ENCODE measurements around the gene CCM2L. TPM values are rescaled to one million over a fixed set of nuclear protein-coding genes. Genes with fewer than 3 reads are reported as not detected.

CCM2L gene
- total and polyA plus RNA-seq, 2 experiments from 2014 or later = 4.9 to 13.3 TPM

GRCh38 chr20:32075534-32075933, 65.3 kb downstream of the CCM2L start (continued):
- TF ChIP-seq ZNF462 (CRISPR knock-in tag; IDR thresholded peaks at IDR 0.05) (no peak), JUNB (IDR thresholded peaks at IDR 0.05; ENCODE audit: unreplicated experiment) (no peak)

- H3K36me3 Mint-ChIP-seq (ENCODE audit: low read depth) = no peaks in the 10 kb centered on the region
- H3K9me3 Mint-ChIP-seq = no peaks in the 10 kb centered on the region
- Histone ChIP-seq H3K79me2 (replicated peaks; ENCODE audit: insufficient read depth) (no peaks in the 10 kb centered on the region), H3K4me3 (no peak overlapping the region), H3K36me3 (ENCODE audit: insufficient read depth) (no peaks in the 10 kb centered on the region), H3K27me3 (ENCODE audit: insufficient read depth) (no peaks in the 10 kb centered on the region), H3F3A (replicated peaks; ENCODE audit: low read depth) (no peaks in the 10 kb centered on the region), H4K20me1 (replicated peaks; ENCODE audit: insufficient read depth) (no peaks in the 10 kb centered on the region), H2AFZ (no peak overlapping the region), H3K4me2 (no peak overlapping the region), H3K27ac (ENCODE audit: low read depth) (no peak overlapping the region), H3K9me2 (ENCODE audit: insufficient read depth) (0 out of 2 replicates have a peak, but pooled peaks cover 4% of the 10 kb centered on the region), H3K4me1 (ENCODE audit: insufficient read depth) (no peaks in the 10 kb centered on the region)
- no peak overlapping the region for H3K4me3 Mint-ChIP-seq
- H3K27me3 Mint-ChIP-seq (ENCODE audit: insufficient read depth, low read depth, poor library complexity) = peaks cover 4% of the 10 kb centered on the region
- DNase-seq (ENCODE audit: low spot score) (no peak), ATAC-seq (no peak)
- no peaks in the 10 kb centered on the region; the same call in 2 of the 3 replicates for H3K4me1 Mint-ChIP-seq
- H3K27ac Mint-ChIP-seq = no peak overlapping the region
- no peak for TF ChIP-seq POLR2AphosphoS5 (IDR thresholded peaks at IDR 0.05; ENCODE audit: low read depth)
- no peak for TF ChIP-seq ZNF462 (CRISPR knock-in tag; IDR thresholded peaks at IDR 0.05)
- no peak for TF ChIP-seq CTCF (conservative IDR thresholded peaks at IDR 0.05; ENCODE audit: low read depth in 2 of 2)
- TF ChIP-seq EZH2 (IDR thresholded peaks at IDR 0.05; ENCODE audit: low read depth, unreplicated experiment) = no peak
- TF ChIP-seq ETS1 (IDR thresholded peaks at IDR 0.05) = no peak
- no peak for TF ChIP-seq ZNF331 (CRISPR knock-in tag; IDR thresholded peaks at IDR 0.05; ENCODE audit: low read depth)
Observed at GRCh38 chr20:32077190-32077589, 67.0 kb downstream of the CCM2L start.
